HepG2 (cell line): ENCODE data around the gene PDK2. TPM values are rescaled to one million over a fixed set of nuclear protein-coding genes. Genes with fewer than 3 reads are reported as not detected.
A peak's percentile ranks its signal among the peaks of the same experiment; 100 is the strongest.

Source experiments
- CCAR2 ChIP-seq: fragments of 200-400 bp; formaldehyde crosslinking; optimal IDR thresholded peaks from 2 replicates; pipeline ENCODE3; 2018; ENCODE audit warnings: low read depth, mild to moderate bottlenecking, low read length, moderate library complexity
- FOXO4 ChIP-seq: sonication (generic); formaldehyde crosslinking; conservative IDR thresholded peaks from 2 replicates; pipeline ENCODE4 v1.8.1; 2023; ENCODE audit warnings: missing genetic modification reagents
- HOXA7 ChIP-seq: sonication (generic); formaldehyde crosslinking; IDR thresholded peaks from 2 replicates; pipeline ENCODE4 v1.8.1; 2022; ENCODE audit warnings: mild to moderate bottlenecking, missing genetic modification reagents, moderate library complexity
- IRF1 ChIP-seq: sonication (generic); formaldehyde crosslinking; IDR thresholded peaks from 2 replicates; pipeline ENCODE4 v1.4.0; 2020; ENCODE audit warnings: low read depth, mild to moderate bottlenecking, missing genetic modification reagents
- KDM5B ChIP-seq: sonication (generic); formaldehyde crosslinking; IDR thresholded peaks from 2 replicates; pipeline ENCODE4 v1.4.0; 2020; ENCODE audit warnings: missing genetic modification reagents, mild to moderate bottlenecking, borderline replicate concordance
- KLF13 ChIP-seq: sonication (generic); formaldehyde crosslinking; IDR thresholded peaks from 2 replicates; pipeline ENCODE4 v1.4.0; 2020; ENCODE audit warnings: mild to moderate bottlenecking, missing genetic modification reagents
- KMT2B ChIP-seq: IDR thresholded peaks from 2 replicates; pipeline ENCODE4 v1.6.1; 2016; ENCODE audit warnings: missing genetic modification reagents, missing compliant biosample characterization
- NPAS2 ChIP-seq: sonication (generic); formaldehyde crosslinking; IDR thresholded peaks from 2 replicates; pipeline ENCODE4 v1.8.0; 2022; ENCODE audit warnings: mild to moderate bottlenecking, missing genetic modification reagents, borderline replicate concordance
- POLR2A ChIP-seq, 2 experiments: IDR thresholded peaks; 2 replicates each; pipeline ENCODE4 v1.6.1; 2011; ENCODE audit warnings: low read depth in 2 of 2, low read length in 2 of 2, mild to moderate bottlenecking in 1 of 2, moderate library complexity in 1 of 2; ENCODE audit not compliant: insufficient read depth in 1 of 2
- REXO4 ChIP-seq: sonication (generic); formaldehyde crosslinking; IDR thresholded peaks from 2 replicates; pipeline ENCODE4 v1.8.0; 2022; ENCODE audit warnings: missing genetic modification reagents, mild to moderate bottlenecking, borderline replicate concordance
- SKI ChIP-seq: fragments of 450-650 bp; IDR thresholded peaks from one replicate; pipeline ENCODE4 v1.6.1; 2018; ENCODE audit warnings: mild to moderate bottlenecking; ENCODE audit not compliant: partially characterized antibody
- SNAPC5 ChIP-seq: sonication (generic); formaldehyde crosslinking; IDR thresholded peaks from 2 replicates; pipeline ENCODE4 v1.8.1; 2023; ENCODE audit warnings: mild to moderate bottlenecking, missing genetic modification reagents, borderline replicate concordance
- TEAD2 ChIP-seq: sonication (generic); formaldehyde crosslinking; IDR thresholded peaks from 2 replicates; pipeline ENCODE4 v1.9.0; 2021; ENCODE audit warnings: missing genetic modification reagents
- YEATS4 ChIP-seq: sonication (generic); formaldehyde crosslinking; IDR thresholded peaks from 2 replicates; pipeline ENCODE4 v1.4.0; 2020; ENCODE audit warnings: missing genetic modification reagents, borderline replicate concordance
- ZNF30 ChIP-seq: sonication (generic); formaldehyde crosslinking; IDR thresholded peaks from 2 replicates; pipeline ENCODE4 v1.5.0; 2020; ENCODE audit warnings: mild to moderate bottlenecking, missing genetic modification reagents
- ZNF652 ChIP-seq: IDR thresholded peaks from 2 replicates; pipeline ENCODE4 v1.6.1; 2016; ENCODE audit warnings: low read depth, borderline replicate concordance
- ZNF891 ChIP-seq: sonication (generic); formaldehyde crosslinking; IDR thresholded peaks from 2 replicates; pipeline ENCODE4 v1.5.0; 2020; ENCODE audit warnings: mild to moderate bottlenecking, missing genetic modification reagents
- ZSCAN21 ChIP-seq: sonication (generic); formaldehyde crosslinking; IDR thresholded peaks from 2 replicates; pipeline ENCODE4 v1.8.0; 2022; ENCODE audit warnings: mild to moderate bottlenecking, missing genetic modification reagents, moderate library complexity, borderline replicate concordance
- polyA plus RNA-seq, 8 experiments: library from polyadenylated mRNA; depleted of rRNA in 3 of 8; stranded (reverse) in 7 of 8; unstranded in 1 of 8; fragments of >200 nt; fragmentation: Illumina TruSeq in 4 of 8; extraction: Trizol in 4 of 8; gene quantifications; 2 replicates each; pipeline versions ENCODE4 v1.2.1 to v1.2.3, GENCODE V29; 2011 to 2016; ENCODE audit warnings: low read depth in 4 of 8, missing spikeins in 1 of 8, mixed read lengths in 1 of 8; ENCODE audit not compliant: insufficient read depth in 1 of 8
- total RNA-seq, 5 experiments: library from RNA; depleted of rRNA; stranded (reverse); fragments of >200 nt; fragmentation: Illumina TruSeq; extraction: Trizol; gene quantifications; 2 replicates each; pipeline ENCODE4 v1.2.3, GENCODE V29; 2016; ENCODE audit warnings: low read depth in 1 of 5

The PDK2 gene
- total and polyA plus RNA-seq, 2 of the 13 experiments (the other 11 are each of a cell fraction or from before 2014, with no cell fraction given), result 18.5 to 59.7 TPM

GRCh38 chr17:50095626-50096037, 481 bp downstream of the PDK2 start (continued):
- TF ChIP-seq REXO4 (CRISPR knock-in tag) (0 out of 2 replicates have a peak, but pooled peaks have one; percentile 29), ZNF891 (CRISPR knock-in tag) (0 out of 2 replicates have a peak, but pooled peaks have one; percentile 3), KDM5B (no peak), HOXA7 (CRISPR knock-in tag) (peak; percentile 15; the same call in 1 of the 2 replicates), POLR2A (IDR thresholded peaks at IDR 0.05; ENCODE audit: insufficient read depth in 1 of 2, low read depth in 2 of 2, low read length in 2 of 2) (peak; percentile 11 to 22; a peak in 1 of 4 replicates), KMT2B (0 out of 2 replicates have a peak, but pooled peaks have one; percentile 6), NPAS2 (CRISPR knock-in tag) (0 out of 2 replicates have a peak, but pooled peaks have one; percentile 22), KLF13 (CRISPR knock-in tag) (no peak), SKI (no peak), ZSCAN21 (peak; percentile 68; the same call in 1 of the 2 replicates), CCAR2 (no peak), ZNF30 (CRISPR knock-in tag) (peak; percentile 47; the same call in 1 of the 2 replicates), ZNF652 (peak; percentile 96), SNAPC5 (CRISPR knock-in tag) (no peak), TEAD2 (CRISPR knock-in tag) (0 out of 2 replicates have a peak, but pooled peaks have one; percentile 15), IRF1 (CRISPR knock-in tag) (no peak), YEATS4 (CRISPR knock-in tag) (peak; percentile 1; the same call in 1 of the 2 replicates), FOXO4 (CRISPR knock-in tag) (0 out of 2 replicates have a peak, but pooled peaks have one; percentile 78)
- TF ChIP-seq, all 625 proteins: peak for 19
